SK-N-MC (cell line): ENCODE data around the gene CNNM1.

Experiments used
- DNase-seq: peaks from one replicate; pipeline ENCODE4 v3.0.0-alpha.2; 2011; ENCODE audit warnings: low read depth, low spot score
- H3K27ac ChIP-seq: fragments of 200-600 bp; sonication (generic); 2 replicates; pipeline ENCODE4 v1.5.1; 2016; ENCODE audit warnings: mixed run types
- H3K36me3 ChIP-seq: fragments of 200-600 bp; sonication (generic); 2 replicates; pipeline ENCODE4 v1.6.1; 2017; ENCODE audit warnings: antibody characterized with exemption, low read length, mixed read lengths; ENCODE audit not compliant: insufficient read depth
- H3K4me3 ChIP-seq: fragments of 200-600 bp; sonication (generic); 2 replicates; pipeline ENCODE4 v1.5.1; 2016
- H3K9ac ChIP-seq: fragments of 200-600 bp; sonication (generic); 2 replicates; pipeline ENCODE4 v1.8.0; 2017; ENCODE audit warnings: mixed run types, mixed read lengths; ENCODE audit not compliant: insufficient read length
- H3K9me3 ChIP-seq: fragments of 200-600 bp; sonication (generic); 2 replicates; pipeline ENCODE4 v1.6.1; 2017; ENCODE audit warnings: low read depth, mild to moderate bottlenecking, antibody characterized with exemption, low read length, moderate library complexity, mixed read lengths
- EZH2 ChIP-seq: fragments of 200-600 bp; sonication (generic); IDR thresholded peaks from one replicate; pipeline ENCODE4 v1.6.1; 2017; ENCODE audit warnings: antibody characterized with exemption
- FOXP2 ChIP-seq: optimal IDR thresholded peaks from 2 replicates; pipeline ENCODE3; 2011; ENCODE audit warnings: mild to moderate bottlenecking, moderate library complexity; ENCODE audit not compliant: insufficient read depth; ENCODE audit errors: extremely low read length, control extremely low read depth
- POLR2AphosphoS5 ChIP-seq: IDR thresholded peaks from 2 replicates; pipeline ENCODE4 v1.6.1; 2012; ENCODE audit warnings: mild to moderate bottlenecking, low read depth, low read length, borderline replicate concordance

CNNM1 gene

DNA sequence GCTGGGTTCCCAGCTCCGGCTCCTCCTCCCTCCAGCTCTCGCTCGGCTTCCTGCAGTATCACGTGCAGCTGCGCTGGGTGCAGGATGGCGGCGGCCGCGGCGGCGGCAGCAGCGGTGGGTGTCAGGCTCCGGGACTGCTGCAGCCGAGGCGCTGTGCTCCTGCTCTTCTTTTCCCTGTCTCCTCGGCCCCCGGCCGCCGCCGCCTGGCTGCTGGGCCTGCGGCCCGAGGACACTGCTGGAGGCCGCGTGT lies at the start of gene CNNM1:
TSS of gene CNNM1 (plus strand) at position 53 of the 250 bp plus-strand sequence. CDS start at position 85, 32 bp downstream.
- H3K27ac ChIP-seq = no peak within 1 kb of the TSS
- DNase-seq = no peak
- no peaks in the 10 kb centered on the region for H3K9me3 ChIP-seq
- peak within 1 kb of the TSS; percentile 73 for H3K4me3 ChIP-seq
- no peaks in the 10 kb centered on the region for H3K36me3 ChIP-seq
- H3K9ac ChIP-seq = no peak within 1 kb of the TSS
- TF ChIP-seq EZH2 (no peak), FOXP2 (no peak), POLR2AphosphoS5 (no peak; the same call in 1 of the 2 replicates)

DNA sequence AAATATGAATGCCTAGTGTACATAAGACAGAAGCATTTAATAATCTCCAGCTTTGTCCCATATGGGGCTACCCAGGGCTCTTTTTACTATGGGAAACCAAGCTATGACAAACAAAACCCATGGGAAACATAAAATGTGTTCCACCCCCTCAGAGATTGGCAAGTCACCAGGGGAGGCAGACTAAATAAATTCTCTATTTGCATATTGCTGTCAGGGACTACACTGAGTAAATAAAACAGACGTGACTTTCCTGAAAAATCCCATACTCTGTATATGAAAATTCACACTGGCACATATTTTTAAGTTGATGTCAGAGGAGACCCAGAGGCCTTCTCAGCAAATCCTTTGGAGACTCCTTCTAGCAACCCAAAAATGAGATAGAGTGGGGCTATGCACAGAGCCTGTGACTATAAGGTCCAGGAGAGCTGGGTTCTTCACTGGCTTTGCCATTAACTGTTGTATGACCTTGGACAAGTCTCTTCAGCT lies 49.5 kb upstream of the CNNM1 start:
- Histone ChIP-seq H3K4me3 (no peak overlapping the region), H3K36me3 (no peaks in the 10 kb centered on the region), H3K9me3 (no peaks in the 10 kb centered on the region), H3K27ac (no peak overlapping the region), H3K9ac (no peak overlapping the region)
- TF ChIP-seq FOXP2 (no peak), EZH2 (no peak), POLR2AphosphoS5 (no peak)
- no peak for DNase-seq

DNA sequence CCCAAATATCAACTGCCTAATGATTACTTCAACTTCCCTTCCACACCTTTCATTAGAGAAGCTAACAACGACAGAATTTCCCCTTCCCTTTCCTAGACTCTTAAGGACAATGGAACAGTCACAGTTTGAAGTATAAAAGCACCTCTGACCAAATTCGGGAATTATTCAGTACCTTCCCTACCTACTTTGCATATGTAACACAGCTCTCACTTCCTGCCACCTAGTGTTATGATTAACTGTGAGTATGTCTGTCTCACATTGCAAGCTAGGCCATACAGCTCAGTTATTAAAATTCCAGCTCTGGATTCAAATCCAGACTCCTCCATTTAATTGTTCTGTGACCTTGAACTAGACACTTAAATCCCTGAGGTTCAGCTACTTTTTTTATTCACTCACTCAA lies 48.7 kb upstream of the CNNM1 start:
- DNase-seq = no peak
- H3K9ac ChIP-seq = no peak overlapping the region
- no peak overlapping the region for H3K27ac ChIP-seq
- H3K36me3 ChIP-seq = no peaks in the 10 kb centered on the region
- no peak overlapping the region for H3K4me3 ChIP-seq
- H3K9me3 ChIP-seq = no peaks in the 10 kb centered on the region
- TF ChIP-seq EZH2 (no peak), FOXP2 (no peak)

DNA sequence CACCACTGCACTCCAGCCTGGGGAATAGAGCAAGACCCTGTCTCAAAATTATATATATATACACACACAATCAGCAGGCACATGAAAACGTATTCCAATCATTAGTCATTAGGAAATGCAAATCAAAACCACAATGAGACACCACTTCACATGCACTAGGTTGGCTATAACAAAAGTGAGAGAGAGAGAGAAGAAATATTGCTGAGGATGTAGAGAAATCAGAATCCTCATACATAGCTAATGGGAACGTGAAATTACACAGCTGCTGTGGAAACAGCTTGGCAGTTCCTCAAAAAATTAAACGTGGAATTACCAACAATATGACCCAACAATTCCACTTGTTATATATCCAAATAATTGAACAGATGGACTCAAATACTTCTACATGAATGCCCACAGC lies 43.3 kb upstream of the CNNM1 start:
- no peak for TF ChIP-seq FOXP2
- Histone ChIP-seq H3K27ac (no peak overlapping the region), H3K36me3 (no peaks in the 10 kb centered on the region), H3K4me3 (no peak overlapping the region), H3K9ac (no peak overlapping the region), H3K9me3 (no peaks in the 10 kb centered on the region)
- DNase-seq = no peak

DNA sequence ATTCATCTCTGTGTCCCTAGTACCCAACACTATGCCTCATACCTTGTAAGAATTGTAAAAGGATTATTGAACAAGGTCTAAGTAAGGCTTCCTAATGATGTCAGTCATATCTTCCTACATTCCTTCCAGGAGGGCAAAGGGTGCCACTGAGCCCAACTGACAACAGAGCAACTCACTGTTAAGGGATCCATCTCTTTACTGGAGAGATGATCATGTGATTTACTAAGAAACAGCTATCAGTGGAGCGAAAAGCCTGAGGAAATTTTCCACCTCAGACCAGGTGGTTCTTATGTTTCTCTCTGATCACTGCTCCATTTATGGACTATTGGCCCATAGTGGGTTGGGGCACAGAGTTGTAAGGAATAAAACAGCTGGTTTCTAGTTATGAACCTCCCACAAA lies 38.9 kb upstream of the CNNM1 start:
- no peaks in the 10 kb centered on the region for H3K9me3 ChIP-seq
- H3K27ac ChIP-seq = no peak overlapping the region
- no peak for TF ChIP-seq FOXP2
- TF ChIP-seq POLR2AphosphoS5 = no peak
- no peak for TF ChIP-seq EZH2
- H3K36me3 ChIP-seq = no peaks in the 10 kb centered on the region
- H3K4me3 ChIP-seq = no peak overlapping the region
- no peak overlapping the region for H3K9ac ChIP-seq
- no peak for DNase-seq

DNA sequence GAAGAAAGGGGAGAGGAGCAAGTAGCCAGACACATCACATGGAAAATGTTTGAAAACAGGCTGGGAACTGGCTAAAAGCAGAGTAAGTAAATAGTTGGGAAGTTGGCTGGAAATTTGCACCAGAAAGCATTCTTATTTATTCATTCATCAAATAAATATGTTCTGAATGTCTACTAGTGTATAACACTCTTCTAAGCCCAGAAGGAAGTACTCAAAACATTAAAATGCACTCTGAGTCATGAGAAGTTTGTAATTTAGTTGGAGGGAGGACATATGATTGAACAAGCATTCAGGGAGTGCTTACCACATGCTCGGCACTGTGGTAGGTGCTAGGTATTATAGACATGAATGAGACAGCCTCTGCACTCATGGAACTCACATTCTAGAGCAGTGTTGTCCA lies 37.0 kb upstream of the CNNM1 start:
- H3K9ac ChIP-seq = no peak overlapping the region
- no peak overlapping the region for H3K4me3 ChIP-seq
- no peak for TF ChIP-seq EZH2
- TF ChIP-seq FOXP2 = no peak
- no peak for TF ChIP-seq POLR2AphosphoS5
- DNase-seq = no peak
- H3K9me3 ChIP-seq = no peaks in the 10 kb centered on the region
- H3K27ac ChIP-seq = no peak overlapping the region
- no peaks in the 10 kb centered on the region for H3K36me3 ChIP-seq

DNA sequence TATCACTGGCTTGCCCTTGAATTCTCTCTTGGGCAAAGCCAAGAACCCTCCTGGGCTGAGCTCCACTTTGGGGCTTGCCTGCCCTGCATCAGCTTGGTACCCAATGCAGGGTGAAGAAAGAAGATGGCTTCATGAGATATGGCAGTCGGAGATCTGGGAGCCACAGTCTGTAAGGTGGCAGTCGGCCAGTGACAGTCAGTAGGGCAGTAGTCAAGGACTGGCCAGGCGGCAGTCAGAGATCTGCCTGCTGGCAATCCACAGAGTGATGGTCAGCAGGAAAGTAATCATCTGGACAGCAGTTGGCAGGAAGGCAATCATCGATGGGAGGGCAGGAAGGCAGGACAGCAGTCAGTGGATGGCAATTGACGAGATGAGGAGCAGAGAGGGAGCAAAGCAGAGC lies 32.6 kb upstream of the CNNM1 start:
- no peak overlapping the region for H3K27ac ChIP-seq

DNA sequence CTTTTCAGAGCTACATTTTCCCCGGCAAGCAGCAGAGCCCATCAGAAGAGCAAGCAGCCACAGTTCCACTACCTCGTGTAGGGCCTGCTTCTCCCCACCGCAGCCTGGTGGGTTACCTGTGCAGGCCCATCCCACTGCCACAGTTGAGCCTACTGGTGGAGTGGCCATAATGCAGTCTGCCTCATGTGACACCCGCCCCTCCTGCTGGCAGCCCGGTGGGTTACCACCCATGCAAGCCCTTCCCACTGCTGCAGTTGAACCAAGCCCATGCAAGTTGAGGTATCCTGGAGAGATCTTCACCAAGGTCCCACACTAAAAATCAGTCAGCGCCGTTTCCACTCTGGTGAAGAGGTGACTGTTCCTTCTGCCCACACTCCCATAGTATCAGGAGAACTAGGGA lies 32.1 kb upstream of the CNNM1 start:
- no peak overlapping the region for H3K9ac ChIP-seq
- H3K9me3 ChIP-seq = no peaks in the 10 kb centered on the region
- TF ChIP-seq EZH2 = no peak
- no peak for TF ChIP-seq FOXP2
- no peak for TF ChIP-seq POLR2AphosphoS5
- H3K4me3 ChIP-seq = no peak overlapping the region
- no peak for DNase-seq
- no peak overlapping the region for H3K27ac ChIP-seq
- H3K36me3 ChIP-seq = no peaks in the 10 kb centered on the region

More for the DNA sequence above, 32.6 kb upstream of the CNNM1 start:
- Histone ChIP-seq H3K4me3 (no peak overlapping the region), H3K36me3 (no peaks in the 10 kb centered on the region), H3K9me3 (no peaks in the 10 kb centered on the region), H3K9ac (no peak overlapping the region)
- TF ChIP-seq FOXP2 (no peak), EZH2 (no peak), POLR2AphosphoS5 (no peak)
- DNase-seq = no peak

DNA sequence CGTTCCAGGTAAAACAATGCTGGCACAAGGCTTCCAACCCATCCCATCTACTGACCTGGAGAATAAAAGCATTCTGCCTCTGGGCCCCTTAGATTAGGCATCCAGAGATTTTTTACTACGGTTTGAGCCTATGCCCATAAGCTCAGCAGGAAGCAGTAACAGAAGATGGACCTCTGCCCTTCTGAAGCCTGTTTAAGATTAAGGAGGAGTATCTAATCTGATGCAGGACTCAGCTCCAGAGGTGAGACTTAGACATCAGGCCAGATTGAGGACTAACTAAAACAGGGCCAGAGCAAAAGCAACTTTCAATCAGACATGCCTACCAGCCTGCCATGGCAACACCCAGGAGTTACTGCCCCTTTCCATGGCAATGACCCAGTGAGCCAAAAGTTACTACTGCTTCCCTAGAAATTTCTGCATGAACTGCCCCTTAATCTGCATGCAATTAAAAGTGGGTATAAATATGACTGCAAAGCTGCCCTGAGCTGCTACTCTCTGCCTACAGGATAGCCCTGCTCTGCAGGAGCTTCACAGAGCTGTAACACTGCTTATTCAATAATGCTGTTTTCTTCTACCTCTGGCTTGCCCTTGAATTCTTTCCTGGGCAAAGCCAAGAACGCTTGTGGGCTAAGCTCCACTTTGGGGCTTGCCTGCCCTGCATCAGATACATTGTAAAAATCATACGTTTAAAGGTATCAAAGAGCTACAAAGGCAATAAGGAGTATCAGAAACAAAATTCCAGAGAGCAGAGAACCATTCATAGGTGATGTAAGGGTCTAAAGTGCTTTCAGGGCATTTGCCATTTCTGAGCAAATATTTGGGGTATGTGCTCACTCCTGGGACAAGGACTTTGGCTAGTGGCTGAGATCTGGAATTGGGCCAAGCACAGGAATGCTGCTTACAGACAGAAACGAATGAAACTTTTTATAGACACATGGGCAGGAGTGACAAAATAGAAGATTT lies 25.0 kb upstream of the CNNM1 start:
- Histone ChIP-seq H3K27ac (no peak overlapping the region), H3K4me3 (no peak overlapping the region), H3K9ac (no peak overlapping the region), H3K36me3 (no peaks in the 10 kb centered on the region), H3K9me3 (no peaks in the 10 kb centered on the region)
- DNase-seq = no peak
- TF ChIP-seq EZH2 (no peak), POLR2AphosphoS5 (no peak), FOXP2 (no peak)
